Measurements from ENCODE around the gene GJD3.

The GJD3 gene

GRCh38 chr17:40343219-40344119 lies 21.1 kb downstream of the GJD3 start:
- TF ChIP-seq FOXP2 (optimal IDR thresholded peaks at IDR 0.05; ENCODE audit: borderline replicate concordance, extremely low read depth, extremely low read length, insufficient read depth): no peak
- TF ChIP-seq TAF1 (IDR thresholded peaks at IDR 0.05; ENCODE audit: borderline replicate concordance, insufficient read depth, low read length): no peak
- TF ChIP-seq SIN3A (IDR thresholded peaks at IDR 0.05; ENCODE audit: borderline replicate concordance, insufficient read depth, low read length): no peak
- 0 out of 4 replicates have a peak, but pooled peaks of 1 of the 2 experiments have one; percentile 6 for TF ChIP-seq REST (IDR thresholded peaks at IDR 0.05; ENCODE audit: insufficient read depth in 1 of 2, low read depth in 2 of 2, low read length in 2 of 2)
- 0 out of 2 replicates have a peak, but pooled peaks have one; percentile 15 for TF ChIP-seq POLR2AphosphoS5 (IDR thresholded peaks at IDR 0.05; ENCODE audit: low read depth, low read length)

- TF ChIP-seq REST (IDR thresholded peaks at IDR 0.05; ENCODE audit: insufficient read depth in 1 of 2, low read depth in 2 of 2, low read length in 2 of 2) (no peak), SIN3A (IDR thresholded peaks at IDR 0.05; ENCODE audit: borderline replicate concordance, insufficient read depth, low read length) (0 out of 2 replicates have a peak, but pooled peaks have one; percentile 3)
These were observed 21.9 kb downstream of the GJD3 start for GRCh38 chr17:40342504-40343218.

- TF ChIP-seq SIN3A (IDR thresholded peaks at IDR 0.05; ENCODE audit: borderline replicate concordance, insufficient read depth, low read length): peak; percentile 67; the same call in 1 of the 2 replicates
- TF ChIP-seq FOXP2 (optimal IDR thresholded peaks at IDR 0.05; ENCODE audit: borderline replicate concordance, extremely low read depth, extremely low read length, insufficient read depth): peak; percentile 45
- TF ChIP-seq TAF1 (IDR thresholded peaks at IDR 0.05; ENCODE audit: borderline replicate concordance, insufficient read depth, low read length): no peak
- no peak for TF ChIP-seq REST (IDR thresholded peaks at IDR 0.05; ENCODE audit: insufficient read depth in 1 of 2, low read depth in 2 of 2, low read length in 2 of 2)
- TF ChIP-seq POLR2AphosphoS5 (IDR thresholded peaks at IDR 0.05; ENCODE audit: low read depth, low read length): no peak; the same call in 1 of the 2 replicates
These were observed 22.6 kb downstream of the GJD3 start for GRCh38 chr17:40341808-40342503.

- TF ChIP-seq SIN3A (IDR thresholded peaks at IDR 0.05; ENCODE audit: borderline replicate concordance, insufficient read depth, low read length) (peak; percentile 85; the same call in 1 of the 2 replicates), POLR2AphosphoS5 (IDR thresholded peaks at IDR 0.05; ENCODE audit: low read depth, low read length) (no peak; the same call in 1 of the 2 replicates), FOXP2 (optimal IDR thresholded peaks at IDR 0.05; ENCODE audit: borderline replicate concordance, extremely low read depth, extremely low read length, insufficient read depth) (peak; percentile 98), TAF1 (IDR thresholded peaks at IDR 0.05; ENCODE audit: borderline replicate concordance, insufficient read depth, low read length) (peak; percentile 40; the same call in 1 of the 2 replicates), REST (IDR thresholded peaks at IDR 0.05; ENCODE audit: insufficient read depth in 1 of 2, low read depth in 2 of 2, low read length in 2 of 2) (peak; percentile 66 to 84)
These were observed 23.4 kb downstream of the GJD3 start for GRCh38 chr17:40340880-40341807.
